Uterus (tissue), 4 donors: ENCODE measurements around the gene HPS4. TPM values are rescaled to one million over a fixed set of nuclear protein-coding genes. Genes with fewer than 3 reads are reported as not detected.
"Not testable (repeated sequence)": the region's sequence is repeated elsewhere in the genome, so short reads cannot be mapped to it uniquely, and the experiment has no call there.

Experiments used
- DNase-seq, 2 donors: peaks; one replicate each; pipeline ENCODE4 v3.0.0-alpha.2; 2019 to 2020
- H3K27ac ChIP-seq, 2 donors: fragments of 200-600 bp; sonication (generic); 1 replicate in 1 of 2; 2 replicates in 1 of 2; pipeline ENCODE4 v1.5.1; 2016 to 2018
- H3K27me3 ChIP-seq, 2 donors: fragments of 200-600 bp; sonication (generic); one replicate each; pipeline ENCODE4 v1.5.1; 2018 to 2019; ENCODE audit warnings: control low read depth in 1 of 2
- H3K36me3 ChIP-seq, 2 donors: fragments of 200-600 bp; sonication (generic); one replicate each; pipeline ENCODE4 v1.5.1; 2019; ENCODE audit warnings: control low read depth in 1 of 2
- H3K4me1 ChIP-seq, 2 donors: fragments of 200-600 bp; sonication (generic); one replicate each; pipeline ENCODE4 v1.5.1; 2018 to 2019; ENCODE audit warnings: control low read depth in 1 of 2
- H3K4me3 ChIP-seq, 2 donors: fragments of 200-600 bp; sonication (generic); 1 replicate in 1 of 2; 2 replicates in 1 of 2; pipeline ENCODE4 v1.5.1; 2018 to 2019; ENCODE audit warnings: mild to moderate bottlenecking in 1 of 2
- H3K9me3 ChIP-seq, 2 donors: fragments of 200-600 bp; sonication (generic); one replicate each; pipeline ENCODE4 v1.5.1; 2019; ENCODE audit warnings: control low read depth in 1 of 2
- CTCF ChIP-seq, 4 experiments: fragments of 200-600 bp in 2 of 4; fragments of 450-650 bp in 2 of 4; sonication (generic) in 2 of 4; IDR thresholded peaks; one replicate each; pipeline ENCODE4 v1.5.1; 2016 to 2019; ENCODE audit warnings: antibody characterized with exemption in 4 of 4, mild to moderate bottlenecking in 2 of 4, moderate library complexity in 1 of 4
- POLR2A ChIP-seq, 2 donors: fragments of 450-650 bp; IDR thresholded peaks; one replicate each; pipeline ENCODE4 v1.6.1; 2016; ENCODE audit warnings: antibody characterized with exemption in 2 of 2, mild to moderate bottlenecking in 1 of 2, moderate library complexity in 1 of 2
- intact Hi-C: fragments of 100-400 bp; cut with DNase I; formaldehyde crosslinking; loops from one replicate; pipeline ENCODE4 v1.15.1; 2023; ENCODE audit warnings: low total_unique reads
- total RNA-seq, 4 donors: library from RNA; depleted of rRNA in 3 of 4; stranded (reverse); fragments of >200 nt in 3 of 4; gene quantifications; one replicate each; pipeline versions ENCODE4 v1.1.0 to v1.2.4, GENCODE V29; 2014 to 2023
- donor health status: DM: yes; HTN: yes; CAD: no.

The HPS4 gene
- total RNA-seq, 4 donors from 2014 or later: 23.5 to 65.6 (median 43.5) TPM

- TF ChIP-seq CTCF (IDR thresholded peaks at IDR 0.05): no peak
- TF ChIP-seq POLR2A (IDR thresholded peaks at IDR 0.05): no peak
- intact Hi-C loops: no loop called here
- Histone ChIP-seq H3K4me3 (no peak overlapping the region), H3K9me3 (no peaks in the 10 kb centered on the region), H3K27ac (no peak overlapping the region), H3K4me1 (no peaks in the 10 kb centered on the region), H3K36me3 (no peaks in the 10 kb centered on the region), H3K27me3 (no peaks in the 10 kb centered on the region)
- DNase-seq: no peak
Measured at GRCh38 chr22:26443901-26444690, 39.5 kb downstream of the HPS4 start.

DNA sequence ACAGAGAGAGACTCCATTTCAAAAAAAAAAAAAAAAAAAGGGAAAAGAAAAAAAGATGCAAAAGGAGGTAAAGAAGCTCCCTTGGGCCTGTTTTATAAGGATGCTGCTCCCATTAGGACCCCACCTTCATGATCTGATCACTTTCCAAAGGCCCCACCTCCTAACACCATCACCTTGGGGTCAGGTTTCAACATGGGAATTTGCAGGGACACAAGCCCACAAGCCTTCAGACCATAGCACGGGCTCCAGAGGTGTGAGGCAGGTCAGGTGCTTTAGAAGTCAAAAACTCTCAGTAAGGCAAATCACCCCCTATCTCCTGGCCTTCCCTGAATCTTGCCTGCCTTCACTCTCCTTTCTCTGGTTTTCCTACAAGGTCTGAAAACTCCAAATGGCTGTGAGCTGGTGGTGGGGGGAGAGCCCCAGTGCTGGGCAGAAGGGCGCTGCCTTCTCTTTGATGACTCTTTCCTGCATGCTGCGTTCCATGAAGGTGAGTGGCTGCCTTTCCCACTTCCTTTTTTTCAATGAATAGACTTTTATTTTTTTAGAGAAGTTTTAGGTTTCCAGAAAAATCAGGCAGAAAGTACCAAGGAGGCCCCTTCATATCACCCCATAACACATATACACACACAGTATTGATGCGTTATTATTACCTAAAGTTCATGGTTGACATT is 41.4 kb downstream of the HPS4 start:
- Histone ChIP-seq H3K27ac (no peak overlapping the region), H3K36me3 (no peaks in the 10 kb centered on the region), H3K4me3 (no peak overlapping the region), H3K4me1 (no peaks in the 10 kb centered on the region), H3K9me3 (no peaks in the 10 kb centered on the region), H3K27me3 (no peaks in the 10 kb centered on the region)
- intact Hi-C loops: no loop called here
- TF ChIP-seq POLR2A (IDR thresholded peaks at IDR 0.05) (no peak), CTCF (IDR thresholded peaks at IDR 0.05) (no peak)
- no peak for DNase-seq

- no peak overlapping the region for H3K4me3 ChIP-seq
- no peaks in the 10 kb centered on the region for H3K36me3 ChIP-seq
- TF ChIP-seq POLR2A (IDR thresholded peaks at IDR 0.05) (no peak), CTCF (IDR thresholded peaks at IDR 0.05) (no peak)
- no peaks in the 10 kb centered on the region for H3K9me3 ChIP-seq
- DNase-seq: no peak
- intact Hi-C loops: no loop called here
- H3K27ac ChIP-seq: no peak overlapping the region
- H3K4me1 ChIP-seq: no peaks in the 10 kb centered on the region
- H3K27me3 ChIP-seq: no peaks in the 10 kb centered on the region
Measured at GRCh38 chr22:26439559-26439958, 44.0 kb downstream of the HPS4 start.

- DNase-seq, intact Hi-C loops, H3K27ac ChIP-seq, H3K36me3 ChIP-seq, H3K27me3 ChIP-seq, H3K4me3 ChIP-seq, H3K4me1 ChIP-seq, H3K9me3 ChIP-seq: not testable (repeated sequence)
Measured at GRCh38 chr22:26438776-26439175, 44.8 kb downstream of the HPS4 start.

GRCh38 chr22:26437694-26438392 is 45.7 kb downstream of the HPS4 start:
- Histone ChIP-seq H3K36me3 (no peaks in the 10 kb centered on the region), H3K27ac (no peak overlapping the region), H3K9me3 (no peaks in the 10 kb centered on the region), H3K4me1 (no peaks in the 10 kb centered on the region), H3K27me3 (no peaks in the 10 kb centered on the region), H3K4me3 (no peak overlapping the region)
- DNase-seq: no peak
- TF ChIP-seq CTCF (IDR thresholded peaks at IDR 0.05): no peak
- TF ChIP-seq POLR2A (IDR thresholded peaks at IDR 0.05): no peak
- intact Hi-C loops: no loop called here
